Stimulated activated CD8-positive, alpha-beta memory T cell treated with anti-CD3 and anti-CD28 coated beads, Interleukin-4, amount 100 ng/mL, for 48 hours (primary cell): ENCODE results near the gene KCNMB1.

Source experiments
- DNase-seq: peaks from one replicate; pipeline ENCODE4 v3.0.0-alpha.2; 2020

Gene KCNMB1

GRCh38 chr5:170372971-170373370 lies 16.2 kb downstream of the KCNMB1 start:
- DNase-seq: no peak

- DNase-seq: no peak
Observed at GRCh38 chr5:170368586-170368985, 20.6 kb downstream of the KCNMB1 start.

- no peak for DNase-seq
Observed at GRCh38 chr5:170366276-170366675, 22.9 kb downstream of the KCNMB1 start.

- no peak for DNase-seq
Observed at GRCh38 chr5:170365831-170366230, 23.3 kb downstream of the KCNMB1 start.

GRCh38 chr5:170365011-170365410 lies 24.2 kb downstream of the KCNMB1 start:
- no peak for DNase-seq

DNA sequence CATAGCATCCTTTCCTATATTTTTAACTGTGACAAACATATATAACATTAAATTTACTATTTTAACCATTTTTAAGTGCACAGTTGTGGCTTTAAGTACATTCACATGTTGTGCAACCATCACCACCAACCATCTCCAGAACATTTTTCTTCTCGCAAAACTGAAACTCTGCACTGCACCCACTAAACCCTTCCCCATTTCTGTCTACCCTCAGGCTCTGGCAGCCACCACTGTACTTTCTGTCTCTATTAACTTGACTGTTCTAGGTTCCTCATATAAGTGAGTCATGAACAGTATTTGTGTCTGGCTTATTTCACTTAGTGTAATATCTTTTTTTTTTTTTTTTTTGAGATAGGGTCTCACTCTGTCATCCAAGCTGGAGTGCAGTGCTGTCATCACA lies 25.5 kb downstream of the KCNMB1 start:
- no peak for DNase-seq

- DNase-seq: no peak
Observed at GRCh38 chr5:170362656-170363055, 26.5 kb downstream of the KCNMB1 start.

GRCh38 chr5:170362102-170362501 lies 27.1 kb downstream of the KCNMB1 start:
- DNase-seq: no peak

GRCh38 chr5:170361616-170362015 lies 27.6 kb downstream of the KCNMB1 start:
- DNase-seq: no peak

- DNase-seq: no peak
Observed at GRCh38 chr5:170361116-170361515, 28.1 kb downstream of the KCNMB1 start.

DNA sequence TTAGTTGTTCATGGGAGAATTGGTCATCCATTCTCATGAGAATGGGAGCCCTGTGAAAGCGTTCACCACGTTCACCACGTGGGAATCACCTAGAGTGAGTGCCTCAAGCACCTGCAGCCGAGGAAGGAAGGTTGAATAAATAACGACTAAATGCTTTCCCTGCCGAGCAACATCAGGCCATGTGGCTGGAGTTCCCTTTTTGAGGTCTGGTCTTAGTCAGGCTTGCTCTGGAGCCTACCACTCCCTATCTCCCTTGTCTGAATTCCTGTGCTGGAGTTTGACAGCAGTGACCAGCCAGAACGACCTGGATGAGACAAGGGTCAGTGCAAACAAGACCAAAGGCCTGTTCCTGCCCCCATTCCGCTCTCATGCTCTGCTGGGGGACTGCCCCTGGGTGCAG lies 28.5 kb downstream of the KCNMB1 start:
- DNase-seq: no peak

GRCh38 chr5:170357955-170358444 lies 31.2 kb downstream of the KCNMB1 start:
- no peak for DNase-seq

DNA sequence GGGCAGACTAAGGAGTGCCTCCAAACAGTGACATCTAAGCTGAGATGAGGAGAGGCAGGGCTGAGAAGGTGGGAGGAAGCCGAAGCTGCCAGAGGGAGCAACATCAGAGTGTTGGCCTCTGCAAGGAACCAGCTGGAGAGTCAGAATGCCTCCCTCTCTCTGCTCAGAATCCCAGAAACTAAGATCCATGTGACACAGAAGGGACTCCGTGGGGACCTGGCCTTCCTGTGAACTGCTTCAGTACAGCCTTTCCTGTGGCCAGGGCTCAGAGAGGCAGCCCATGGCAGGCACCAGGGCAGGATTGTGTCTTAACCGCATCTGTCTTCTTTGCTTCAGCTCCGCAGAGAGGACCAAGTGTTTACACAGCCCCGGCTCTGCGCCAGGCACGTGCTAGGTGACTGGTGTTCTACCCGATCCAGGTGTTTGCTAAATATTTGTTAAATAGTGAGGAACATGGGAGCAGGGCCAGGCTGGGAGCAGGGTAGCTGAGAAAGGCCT lies 33.5 kb downstream of the KCNMB1 start:
- no peak for DNase-seq

- DNase-seq: no peak
Observed at GRCh38 chr5:170353961-170354360, 35.2 kb downstream of the KCNMB1 start.

GRCh38 chr5:170353011-170353761 lies 36.0 kb downstream of the KCNMB1 start:
- no peak for DNase-seq

DNA sequence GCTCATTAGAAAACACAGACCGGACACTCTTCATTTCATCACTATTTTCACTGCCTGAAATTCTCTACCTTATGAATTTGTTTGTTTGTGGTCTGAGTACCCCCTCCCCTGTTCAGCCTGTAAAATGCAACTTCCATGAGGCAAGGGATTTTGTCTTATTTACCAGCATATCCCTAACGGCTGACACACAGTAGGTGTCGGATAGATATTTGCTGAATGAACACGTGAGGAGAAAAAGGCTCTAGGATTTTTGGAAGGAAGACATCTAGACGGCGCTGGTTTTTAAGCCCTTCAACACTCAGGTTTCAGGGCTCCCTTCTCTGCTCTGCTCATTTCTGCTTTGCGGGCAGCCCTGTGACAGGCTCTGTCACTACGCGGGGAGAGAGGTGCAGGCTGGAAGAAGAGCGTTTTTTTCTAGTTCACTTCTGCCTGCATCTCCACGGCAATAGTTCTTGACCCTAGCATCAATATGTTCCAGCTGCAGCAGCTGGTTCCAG lies 41.0 kb downstream of the KCNMB1 start:
- no peak for DNase-seq

GRCh38 chr5:170347022-170347567 lies 42.1 kb downstream of the KCNMB1 start:
- DNase-seq: no peak

- no peak for DNase-seq
Observed at GRCh38 chr5:170345971-170346370, 43.2 kb downstream of the KCNMB1 start.

- no peak for DNase-seq
Observed at GRCh38 chr5:170343177-170343576, 46.0 kb downstream of the KCNMB1 start.

DNA sequence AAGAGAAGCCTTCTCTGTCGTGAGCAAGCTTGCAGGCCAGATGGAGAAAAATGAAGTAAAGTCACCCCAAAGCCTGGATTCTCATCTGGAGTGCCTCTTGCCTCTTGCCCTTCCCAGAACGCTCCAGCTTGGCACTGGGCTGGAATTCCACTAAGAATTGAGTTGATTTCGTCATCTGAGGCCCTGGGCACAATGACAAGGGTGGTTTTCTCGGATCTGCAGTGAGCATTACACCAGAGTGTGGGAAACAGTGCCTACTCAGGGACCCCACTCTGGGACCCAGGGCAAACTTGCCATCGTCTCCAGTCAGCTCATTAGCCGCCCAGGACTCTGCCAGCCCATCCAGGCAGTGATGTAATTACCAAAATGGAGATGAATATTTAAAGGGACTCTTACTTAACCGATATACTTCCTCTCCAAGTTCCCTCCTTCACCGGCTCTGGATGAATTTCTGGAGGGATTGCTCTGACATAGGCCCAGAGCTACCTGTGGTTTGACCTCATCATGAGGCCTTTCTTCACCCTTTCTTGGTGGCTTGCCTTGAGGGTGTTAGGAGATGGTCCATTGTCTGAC lies 46.9 kb downstream of the KCNMB1 start:
- no peak for DNase-seq

- DNase-seq: no peak
Observed at GRCh38 chr5:170341545-170341944, 47.6 kb downstream of the KCNMB1 start.

- no peak for DNase-seq
Observed at GRCh38 chr5:170339780-170340167, 49.4 kb downstream of the KCNMB1 start.

DNA sequence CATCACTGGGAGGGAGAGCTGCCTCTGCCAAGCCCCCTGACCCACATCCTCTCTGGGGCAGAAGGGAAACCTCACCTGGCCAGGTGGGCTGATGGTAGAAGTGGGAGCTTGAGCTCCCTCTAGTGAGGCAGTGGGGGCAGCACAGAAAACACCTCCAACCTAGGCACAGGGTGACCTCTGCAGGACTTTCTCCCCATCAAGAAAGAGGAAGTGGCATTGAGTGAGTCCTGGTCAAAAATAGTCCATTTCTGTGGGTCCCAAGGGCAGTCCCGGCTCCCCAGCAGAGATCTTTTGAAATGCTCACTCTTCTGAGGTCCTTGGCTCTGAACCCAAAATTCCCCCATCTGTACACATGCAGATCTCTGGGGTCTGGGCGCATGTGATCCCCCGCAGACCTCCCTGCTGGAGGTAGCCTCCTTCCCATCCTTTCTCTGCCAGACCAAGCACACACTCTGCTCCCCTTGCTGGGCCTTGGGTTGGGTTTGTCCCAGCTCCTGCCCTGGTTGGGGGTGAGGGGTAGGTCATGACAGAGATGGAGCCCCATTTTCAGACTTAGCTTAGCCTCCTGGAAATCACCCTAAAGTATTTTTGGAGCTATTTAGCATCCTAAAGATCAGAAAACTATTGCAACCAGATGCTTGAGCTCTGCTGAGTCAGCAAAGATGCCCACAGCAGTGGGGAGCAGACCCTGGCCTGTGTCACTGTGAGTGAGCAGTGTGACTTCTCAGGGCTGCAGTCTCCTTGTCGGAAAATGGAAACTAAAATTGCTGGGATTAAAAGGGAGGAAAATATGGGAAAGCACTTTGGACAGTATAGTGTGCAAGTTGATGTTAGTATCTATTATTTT lies 50.0 kb downstream of the KCNMB1 start:
- DNase-seq: peak; percentile 72
